ENCODE results near the gene TMPRSS6. TPM values are rescaled to one million over a fixed set of nuclear protein-coding genes. Genes with fewer than 3 reads are reported as not detected.

The TMPRSS6 gene
- total RNA-seq, 1 donor from 2014 or later, result not detected

GRCh38 chr22:37069319-37069718 lies 40.2 kb downstream of the TMPRSS6 start:
- no peak for DNase-seq
- peaks cover 83% of the 10 kb centered on the region for H3K27me3 ChIP-seq (ENCODE audit: low read depth)
- intact Hi-C loops (cut with micrococcal nuclease), result no loop called here

GRCh38 chr22:37068859-37069258 lies 40.7 kb downstream of the TMPRSS6 start:
- Histone ChIP-seq H3K9me3 (replicated peaks) (no peaks in the 10 kb centered on the region), H3K4me3 (no peak overlapping the region), H3K27me3 (ENCODE audit: low read depth) (peaks cover 79% of the 10 kb centered on the region), H3K4me1 (no peaks in the 10 kb centered on the region), H3K27ac (replicated peaks) (no peak overlapping the region), H3K36me3 (no peaks in the 10 kb centered on the region)
- intact Hi-C loops (cut with micrococcal nuclease), result no loop called here
- no peak for DNase-seq
- TF ChIP-seq CTCF (IDR thresholded peaks at IDR 0.05; ENCODE audit: borderline replicate concordance), result no peak

More at GRCh38 chr22:37069319-37069718, 40.2 kb downstream of the TMPRSS6 start:
- Histone ChIP-seq H3K4me3 (no peak overlapping the region), H3K4me1 (no peaks in the 10 kb centered on the region), H3K9me3 (replicated peaks) (no peaks in the 10 kb centered on the region), H3K27ac (replicated peaks) (no peak overlapping the region), H3K36me3 (no peaks in the 10 kb centered on the region)
- TF ChIP-seq CTCF (IDR thresholded peaks at IDR 0.05; ENCODE audit: borderline replicate concordance), result no peak

- intact Hi-C loops (cut with micrococcal nuclease), result no loop called here
- no peak for DNase-seq
- H3K4me3 ChIP-seq, result no peak overlapping the region
- no peak for TF ChIP-seq CTCF (IDR thresholded peaks at IDR 0.05; ENCODE audit: borderline replicate concordance)
- H3K27me3 ChIP-seq (ENCODE audit: low read depth), result peaks cover 70% of the 10 kb centered on the region
- no peaks in the 10 kb centered on the region for H3K9me3 ChIP-seq (replicated peaks)
- H3K27ac ChIP-seq (replicated peaks), result no peak overlapping the region
- H3K36me3 ChIP-seq, result no peaks in the 10 kb centered on the region
- H3K4me1 ChIP-seq, result no peaks in the 10 kb centered on the region
These were observed 42.1 kb downstream of the TMPRSS6 start for GRCh38 chr22:37067428-37067827.

- Histone ChIP-seq H3K27ac (replicated peaks) (no peak overlapping the region), H3K9me3 (replicated peaks) (no peaks in the 10 kb centered on the region), H3K36me3 (peaks cover 4% of the 10 kb centered on the region), H3K27me3 (ENCODE audit: low read depth) (peaks cover 63% of the 10 kb centered on the region), H3K4me3 (no peak overlapping the region), H3K4me1 (no peaks in the 10 kb centered on the region)
- intact Hi-C loops (cut with micrococcal nuclease), result no loop called here
- DNase-seq, result no peak
- no peak for TF ChIP-seq CTCF (IDR thresholded peaks at IDR 0.05; ENCODE audit: borderline replicate concordance)
These were observed 43.6 kb downstream of the TMPRSS6 start for GRCh38 chr22:37065961-37066360.

GRCh38 chr22:37065180-37065579 lies 44.3 kb downstream of the TMPRSS6 start:
- Histone ChIP-seq H3K9me3 (replicated peaks) (no peaks in the 10 kb centered on the region), H3K27me3 (ENCODE audit: low read depth) (peaks cover 55% of the 10 kb centered on the region), H3K36me3 (peaks cover 11% of the 10 kb centered on the region), H3K4me3 (no peak overlapping the region), H3K27ac (replicated peaks) (no peak overlapping the region), H3K4me1 (no peaks in the 10 kb centered on the region)
- DNase-seq, result no peak
- intact Hi-C loops (cut with micrococcal nuclease), result no loop called here
- TF ChIP-seq CTCF (IDR thresholded peaks at IDR 0.05; ENCODE audit: borderline replicate concordance), result no peak

GRCh38 chr22:37064553-37064952 lies 45.0 kb downstream of the TMPRSS6 start:
- peaks cover 49% of the 10 kb centered on the region for H3K27me3 ChIP-seq (ENCODE audit: low read depth)
- no peak overlapping the region for H3K4me3 ChIP-seq
- no peak for DNase-seq
- no peaks in the 10 kb centered on the region for H3K4me1 ChIP-seq
- TF ChIP-seq CTCF (IDR thresholded peaks at IDR 0.05; ENCODE audit: borderline replicate concordance), result no peak
- no peaks in the 10 kb centered on the region for H3K9me3 ChIP-seq (replicated peaks)
- intact Hi-C loops (cut with micrococcal nuclease), result no loop called here
- no peak overlapping the region for H3K27ac ChIP-seq (replicated peaks)
- peaks cover 18% of the 10 kb centered on the region for H3K36me3 ChIP-seq
